ENCODE data around the gene TAB2.

- no peak for TF ChIP-seq EP300 (IDR thresholded peaks at IDR 0.05; ENCODE audit: borderline replicate concordance)
- TF ChIP-seq, protein P1, sequence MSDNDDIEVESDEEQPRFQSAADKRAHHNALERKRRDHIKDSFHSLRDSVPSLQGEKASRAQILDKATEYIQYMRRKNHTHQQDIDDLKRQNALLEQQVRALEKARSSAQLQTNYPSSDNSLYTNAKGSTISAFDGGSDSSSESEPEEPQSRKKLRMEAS (IDR thresholded peaks at IDR 0.05), result no peak
- no peak for TF ChIP-seq TAF1 (IDR thresholded peaks at IDR 0.05; ENCODE audit: low read depth)
- TF ChIP-seq FOXM1 (IDR thresholded peaks at IDR 0.05; ENCODE audit: borderline replicate concordance, low read depth), result no peak
- no peak for TF ChIP-seq RAD21 (IDR thresholded peaks at IDR 0.05; ENCODE audit: low read depth)
- TF ChIP-seq, protein P2, sequence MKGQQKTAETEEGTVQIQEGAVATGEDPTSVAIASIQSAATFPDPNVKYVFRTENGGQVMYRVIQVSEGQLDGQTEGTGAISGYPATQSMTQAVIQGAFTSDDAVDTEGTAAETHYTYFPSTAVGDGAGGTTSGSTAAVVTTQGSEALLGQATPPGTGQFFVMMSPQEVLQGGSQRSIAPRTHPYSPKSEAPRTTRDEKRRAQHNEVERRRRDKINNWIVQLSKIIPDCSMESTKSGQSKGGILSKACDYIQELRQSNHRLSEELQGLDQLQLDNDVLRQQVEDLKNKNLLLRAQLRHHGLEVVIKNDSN (IDR thresholded peaks at IDR 0.05), result no peak
- TF ChIP-seq CREB1 (IDR thresholded peaks at IDR 0.05; ENCODE audit: low read depth), result no peak
Observed at GRCh38 chr6:149300563-149300962, 16.9 kb upstream of the TAB2 start.

Data from Ishikawa (cell line).